OCI-LY7 (cell line): ENCODE measurements around the gene COPS6.

Experiments
- CTCF ChIP-seq: fragments of 200-600 bp; sonication (generic); conservative IDR thresholded peaks from 2 replicates; pipeline ENCODE4 v1.5.1; 2014; ENCODE audit warnings: mild to moderate bottlenecking, antibody characterized with exemption, low read length, moderate library complexity, mixed read lengths
- EZH2phosphoT487 ChIP-seq: fragments of 200-600 bp; sonication (generic); IDR thresholded peaks from 2 replicates; pipeline ENCODE4 v1.6.1; 2018; ENCODE audit warnings: low read depth, borderline replicate concordance, mild to moderate bottlenecking, mixed run types, antibody characterized with exemption, low read length, moderate library complexity, mixed read lengths

GRCh38 chr7:100119970-100120732, 31.4 kb downstream of the COPS6 start:
- TF ChIP-seq CTCF, result 0 out of 2 replicates have a peak, but pooled peaks have one; percentile 27
- TF ChIP-seq EZH2phosphoT487, result no peak
